Activated CD4-positive, alpha-beta T cell treated with anti-CD3 and anti-CD28 coated beads, Interleukin-2, amount 10 ng/mL, durations not matched to agents 24 days and 14 days (primary cell): Measurements from ENCODE around the gene RNF180. TPM values are rescaled to one million over a fixed set of nuclear protein-coding genes. Genes with fewer than 3 reads are reported as not detected.

Experiments
- DNase-seq: peaks from one replicate; pipeline ENCODE4 v3.0.0; 2022
- H3K27ac Mint-ChIP-seq: one replicate; pipeline ENCODE4 v1.8.0; 2022; ENCODE audit warnings: mild to moderate bottlenecking, mixed read lengths
- H3K27me3 Mint-ChIP-seq: one replicate; pipeline ENCODE4 v1.8.0; 2022; ENCODE audit warnings: mixed read lengths
- H3K36me3 Mint-ChIP-seq: one replicate; pipeline ENCODE4 v1.8.0; 2022; ENCODE audit warnings: low read depth, mild to moderate bottlenecking, mixed read lengths
- H3K4me1 Mint-ChIP-seq: one replicate; pipeline ENCODE4 v1.8.0; 2021; ENCODE audit warnings: mixed read lengths
- H3K4me3 Mint-ChIP-seq: one replicate; pipeline ENCODE4 v1.8.0; 2022; ENCODE audit warnings: mild to moderate bottlenecking, moderate library complexity, mixed read lengths
- H3K9me3 Mint-ChIP-seq: one replicate; pipeline ENCODE4 v1.8.0; 2021; ENCODE audit warnings: mixed read lengths
- intact Hi-C: fragments of 100-400 bp; cut with micrococcal nuclease; formaldehyde crosslinking; loops from one replicate; pipeline ENCODE4 v1.15.1; 2023
- total RNA-seq: library from RNA; stranded (reverse); gene quantifications from 2 replicates; pipeline ENCODE4 v1.2.3, GENCODE V29; 2022

RNF180 gene
- total RNA-seq = not detected in 2 replicates

DNA sequence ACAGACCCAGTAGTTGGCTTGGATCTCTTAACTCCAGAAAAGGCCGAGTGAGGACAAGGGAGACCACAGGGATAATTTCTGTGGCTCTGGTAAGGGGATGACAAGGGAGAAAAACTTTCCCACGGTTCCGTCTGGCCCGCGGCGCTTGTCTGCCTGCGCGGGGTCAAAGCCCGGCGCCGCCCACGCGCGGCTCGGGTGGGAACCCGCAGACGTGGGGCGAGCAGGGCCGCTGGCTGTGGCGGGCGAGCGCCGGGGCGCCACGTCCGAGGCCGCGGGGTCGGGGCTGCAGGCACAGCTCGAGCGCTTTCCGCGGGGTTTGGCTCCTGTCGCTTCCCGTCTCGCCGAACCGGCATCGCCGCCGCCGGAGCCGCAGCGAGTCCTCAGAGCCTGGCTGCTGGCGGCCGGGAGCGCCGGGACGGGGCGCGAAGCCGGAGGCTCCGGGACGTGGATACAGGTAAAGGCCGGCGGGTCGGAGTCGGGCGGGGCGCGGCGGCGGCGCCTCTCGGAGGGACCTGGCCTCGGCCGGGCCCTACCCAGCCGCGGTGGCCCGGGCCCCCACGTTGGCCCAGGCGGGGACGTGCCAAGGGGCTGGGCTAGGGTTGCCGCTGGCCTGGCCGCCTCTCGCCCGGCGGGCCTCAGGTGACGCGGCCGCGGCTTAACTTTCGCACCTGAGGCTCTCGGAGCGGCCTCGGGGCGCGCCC lies at the start of gene RNF180:
RNF180 (plus strand) TSS at position 344 of the 701 bp plus-strand sequence. CDS start 34,965 bp downstream, outside the sequence.
- no peaks in the 10 kb centered on the region for H3K9me3 Mint-ChIP-seq
- H3K4me1 Mint-ChIP-seq = peaks cover 2% of the 10 kb centered on the region
- H3K4me3 Mint-ChIP-seq = peak within 1 kb of the TSS; percentile 53
- intact Hi-C loops = no loop called here
- DNase-seq = no peak
- H3K27me3 Mint-ChIP-seq = peaks cover 36% of the 10 kb centered on the region
- H3K36me3 Mint-ChIP-seq = peaks cover 2% of the 10 kb centered on the region
- H3K27ac Mint-ChIP-seq = no peak within 1 kb of the TSS

DNA sequence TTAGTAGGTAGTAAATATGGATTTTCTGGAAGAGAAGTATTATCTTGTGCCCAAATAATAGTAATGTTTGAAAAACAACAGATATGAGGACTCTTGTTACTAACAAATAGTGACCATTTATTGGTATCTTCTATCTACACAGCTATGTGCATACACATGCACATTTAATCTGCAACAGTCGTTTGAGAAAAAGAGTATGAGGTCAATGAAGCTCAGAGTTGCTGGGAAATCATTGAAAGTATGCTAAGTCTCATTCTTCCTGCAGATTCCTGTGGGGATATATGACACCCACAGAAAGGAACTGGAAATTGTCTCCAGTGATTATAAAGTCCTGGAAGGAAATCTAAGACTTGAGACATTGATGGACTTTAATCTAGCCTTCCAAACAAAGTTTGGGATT lies 40.1 kb upstream of the RNF180 start:
- H3K4me3 Mint-ChIP-seq = no peak overlapping the region

GRCh38 chr5:64126202-64126741 lies 39.4 kb upstream of the RNF180 start:
- Mint-ChIP-seq H3K4me1 (no peaks in the 10 kb centered on the region), H3K27me3 (no peaks in the 10 kb centered on the region), H3K27ac (no peak overlapping the region), H3K9me3 (no peaks in the 10 kb centered on the region), H3K4me3 (no peak overlapping the region), H3K36me3 (no peaks in the 10 kb centered on the region)
- intact Hi-C loops = no loop called here
- DNase-seq = no peak

More for the DNA sequence above, 40.1 kb upstream of the RNF180 start:
- Mint-ChIP-seq H3K27ac (no peak overlapping the region), H3K36me3 (no peaks in the 10 kb centered on the region), H3K9me3 (no peaks in the 10 kb centered on the region), H3K27me3 (no peaks in the 10 kb centered on the region), H3K4me1 (no peaks in the 10 kb centered on the region)
- intact Hi-C loops = no loop called here
- no peak for DNase-seq

DNA sequence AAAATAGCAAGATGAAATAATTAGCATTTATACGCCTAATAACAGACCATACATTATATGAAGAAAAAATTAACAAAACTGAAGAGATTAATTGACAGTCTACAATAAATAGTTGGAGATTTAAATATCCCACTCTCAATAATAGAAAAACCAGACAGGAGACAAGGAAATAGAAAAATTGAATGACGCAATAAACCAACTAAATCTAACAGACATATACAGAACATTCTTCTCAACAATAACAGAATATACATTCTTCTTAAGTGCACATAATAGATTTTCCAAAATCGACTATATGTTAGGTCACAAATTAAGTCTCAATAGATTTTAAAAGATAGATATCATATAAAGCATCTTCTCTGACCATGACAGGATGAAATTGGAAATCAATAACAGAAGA lies 25.6 kb upstream of the RNF180 start:
- no peaks in the 10 kb centered on the region for H3K27me3 Mint-ChIP-seq
- H3K4me1 Mint-ChIP-seq = no peaks in the 10 kb centered on the region
- H3K36me3 Mint-ChIP-seq = no peaks in the 10 kb centered on the region
- H3K4me3 Mint-ChIP-seq = no peak overlapping the region
- H3K9me3 Mint-ChIP-seq = no peaks in the 10 kb centered on the region
- DNase-seq = no peak
- no peak overlapping the region for H3K27ac Mint-ChIP-seq
- intact Hi-C loops = no loop called here

DNA sequence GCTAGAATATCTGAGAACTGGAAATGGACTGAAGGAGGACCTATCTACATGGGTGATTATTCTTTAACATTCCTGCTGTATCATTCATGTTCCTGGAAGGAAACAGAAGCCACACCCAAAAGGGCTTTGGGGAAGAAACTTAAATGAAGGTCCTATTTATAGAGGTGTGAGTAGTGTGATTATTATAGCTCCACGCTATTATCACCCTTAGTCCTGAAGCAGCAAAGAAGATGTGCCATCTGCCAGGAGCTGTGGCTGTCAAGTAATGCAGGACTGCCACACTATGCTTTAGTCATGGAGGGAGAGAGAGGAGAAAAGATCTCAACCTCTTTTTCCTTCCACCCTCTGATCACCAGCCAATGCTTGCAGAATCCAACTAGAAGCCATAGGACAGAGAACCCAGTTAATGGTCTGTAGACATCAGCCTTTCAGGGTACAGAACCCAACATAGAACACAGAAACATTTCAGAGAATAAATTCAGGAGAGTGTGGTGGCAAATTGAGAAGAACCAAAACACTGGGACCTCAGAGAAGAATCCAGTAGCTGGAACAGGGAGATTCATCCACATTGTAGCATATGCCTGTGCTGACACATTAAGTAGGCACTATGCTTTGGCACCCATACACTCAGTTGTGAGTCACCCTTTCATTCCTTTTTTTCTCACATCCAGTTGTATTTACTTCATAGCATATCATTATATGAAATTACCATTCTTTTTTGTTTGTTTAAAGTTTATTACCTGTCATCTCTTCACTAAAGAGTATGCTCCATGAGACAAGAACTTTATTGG lies 21.0 kb upstream of the RNF180 start:
- no peak overlapping the region for H3K27ac Mint-ChIP-seq
- H3K27me3 Mint-ChIP-seq = no peaks in the 10 kb centered on the region
- DNase-seq = no peak
- H3K36me3 Mint-ChIP-seq = no peaks in the 10 kb centered on the region
- no peaks in the 10 kb centered on the region for H3K9me3 Mint-ChIP-seq
- intact Hi-C loops = no loop called here
- no peak overlapping the region for H3K4me3 Mint-ChIP-seq
- H3K4me1 Mint-ChIP-seq = no peaks in the 10 kb centered on the region

DNA sequence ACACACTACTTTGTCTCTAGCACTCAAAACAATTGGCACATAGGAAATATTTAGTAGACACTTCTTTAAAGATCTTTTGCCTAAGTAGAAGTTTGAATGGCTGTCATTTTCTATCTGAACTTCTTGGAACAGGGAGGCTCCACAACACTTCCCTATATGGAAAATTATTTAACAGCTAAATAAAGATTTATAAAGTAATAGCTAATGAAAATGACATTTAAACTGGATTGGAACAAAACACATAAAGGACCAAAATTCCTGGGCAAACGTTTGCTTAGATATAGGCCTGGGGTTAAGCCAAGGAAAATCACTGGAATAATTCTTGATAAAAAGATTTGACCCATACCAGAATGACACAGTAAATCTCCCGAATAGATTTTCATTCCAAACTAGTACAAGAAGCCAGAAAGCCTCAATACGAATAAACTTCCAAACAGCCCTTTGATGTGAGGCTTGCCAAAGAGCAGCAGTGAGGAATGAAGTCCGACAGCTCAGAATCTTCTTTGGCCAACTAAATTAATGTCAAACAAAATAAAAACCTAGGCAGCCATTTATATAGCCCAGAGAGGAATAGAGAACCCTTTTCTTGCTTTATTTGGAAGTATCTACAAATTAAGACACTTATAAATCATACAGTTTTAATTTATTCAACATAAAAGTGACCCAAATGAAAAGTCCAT lies 20.3 kb upstream of the RNF180 start:
- Mint-ChIP-seq H3K4me3 (no peak overlapping the region), H3K36me3 (no peaks in the 10 kb centered on the region), H3K27me3 (no peaks in the 10 kb centered on the region), H3K27ac (no peak overlapping the region), H3K9me3 (no peaks in the 10 kb centered on the region), H3K4me1 (no peaks in the 10 kb centered on the region)
- no peak for DNase-seq
- intact Hi-C loops = no loop called here

GRCh38 chr5:64147379-64147778 lies 18.3 kb upstream of the RNF180 start:
- Mint-ChIP-seq H3K27ac (no peak overlapping the region), H3K27me3 (no peaks in the 10 kb centered on the region), H3K4me3 (no peak overlapping the region), H3K36me3 (no peaks in the 10 kb centered on the region), H3K9me3 (no peaks in the 10 kb centered on the region), H3K4me1 (no peaks in the 10 kb centered on the region)
- no peak for DNase-seq
- intact Hi-C loops = no loop called here

DNA sequence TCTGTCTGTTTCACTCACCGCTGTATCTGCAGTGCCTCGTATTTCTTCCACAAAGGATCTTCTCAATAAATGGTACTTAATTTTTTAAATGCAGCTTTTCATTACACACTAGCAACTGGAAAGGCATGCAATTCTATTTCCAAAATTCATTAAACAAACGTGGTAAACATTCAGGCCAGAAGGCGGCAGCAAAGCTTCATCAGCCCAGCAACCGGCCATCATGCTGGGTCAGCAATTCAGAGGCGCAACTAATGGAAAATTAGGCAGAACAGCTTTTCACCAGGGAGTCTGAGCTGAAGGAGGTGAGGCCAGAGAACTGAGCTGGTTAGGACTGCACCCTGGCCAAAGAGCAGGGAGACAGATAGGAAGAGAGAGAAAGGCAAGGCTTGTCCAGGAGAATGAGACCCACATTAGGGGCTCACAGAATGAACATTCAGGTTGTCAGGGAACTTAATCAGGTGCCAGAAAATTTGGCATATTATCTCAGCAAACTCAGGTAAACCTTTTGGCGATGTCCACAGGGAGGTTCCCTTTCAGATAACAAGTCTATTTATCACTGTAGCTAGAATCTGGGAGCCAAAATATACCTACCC lies 17.7 kb upstream of the RNF180 start:
- H3K9me3 Mint-ChIP-seq = no peaks in the 10 kb centered on the region

GRCh38 chr5:64149268-64149667 lies 16.4 kb upstream of the RNF180 start:
- H3K4me3 Mint-ChIP-seq = no peak overlapping the region
- H3K4me1 Mint-ChIP-seq = no peaks in the 10 kb centered on the region
- intact Hi-C loops = no loop called here
- no peaks in the 10 kb centered on the region for H3K9me3 Mint-ChIP-seq
- H3K27me3 Mint-ChIP-seq = no peaks in the 10 kb centered on the region
- no peak for DNase-seq
- no peak overlapping the region for H3K27ac Mint-ChIP-seq
- H3K36me3 Mint-ChIP-seq = no peaks in the 10 kb centered on the region

More for the DNA sequence above, 17.7 kb upstream of the RNF180 start:
- no peaks in the 10 kb centered on the region for H3K27me3 Mint-ChIP-seq
- H3K27ac Mint-ChIP-seq = no peak overlapping the region
- DNase-seq = no peak
- H3K4me1 Mint-ChIP-seq = no peaks in the 10 kb centered on the region
- no peaks in the 10 kb centered on the region for H3K36me3 Mint-ChIP-seq
- intact Hi-C loops = no loop called here
- no peak overlapping the region for H3K4me3 Mint-ChIP-seq

DNA sequence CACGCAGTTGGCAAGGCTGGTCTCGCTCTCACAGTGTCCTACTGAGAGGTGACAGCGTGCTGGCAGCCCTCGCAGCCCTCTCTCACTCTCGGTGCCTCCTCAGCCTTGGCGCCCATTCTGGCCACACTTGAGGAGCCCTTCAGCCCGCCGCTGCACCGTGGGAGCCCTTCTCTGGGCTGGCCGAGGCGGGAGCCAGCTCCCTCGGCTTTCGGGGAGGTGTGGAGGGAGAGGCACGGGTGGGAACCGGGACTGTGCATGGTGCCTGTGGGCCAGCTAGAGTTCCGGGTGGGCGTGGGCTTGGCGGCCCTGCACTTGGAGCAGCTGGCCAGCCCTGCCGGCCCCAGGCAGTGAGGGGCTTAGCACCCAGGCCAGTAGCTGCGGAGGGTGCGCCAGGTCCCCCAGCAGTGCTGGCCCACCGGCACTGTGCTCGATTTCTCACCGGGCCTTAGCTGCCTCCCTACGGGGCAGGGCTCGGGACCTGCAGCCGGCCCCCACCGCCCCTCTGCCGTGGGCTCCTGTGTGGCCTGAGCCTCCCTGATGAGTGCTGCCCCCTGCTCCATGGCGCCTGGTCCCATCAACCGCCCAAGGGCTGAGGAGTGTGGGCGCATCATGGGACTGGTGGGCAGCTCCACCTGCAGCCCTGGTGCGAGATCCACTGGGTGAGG lies 15.7 kb upstream of the RNF180 start:
- no peak for DNase-seq
- no peaks in the 10 kb centered on the region for H3K36me3 Mint-ChIP-seq
- no peak overlapping the region for H3K27ac Mint-ChIP-seq
- intact Hi-C loops = no loop called here
- no peak overlapping the region for H3K4me3 Mint-ChIP-seq
- H3K27me3 Mint-ChIP-seq = no peaks in the 10 kb centered on the region
- H3K9me3 Mint-ChIP-seq = no peaks in the 10 kb centered on the region
- no peaks in the 10 kb centered on the region for H3K4me1 Mint-ChIP-seq

DNA sequence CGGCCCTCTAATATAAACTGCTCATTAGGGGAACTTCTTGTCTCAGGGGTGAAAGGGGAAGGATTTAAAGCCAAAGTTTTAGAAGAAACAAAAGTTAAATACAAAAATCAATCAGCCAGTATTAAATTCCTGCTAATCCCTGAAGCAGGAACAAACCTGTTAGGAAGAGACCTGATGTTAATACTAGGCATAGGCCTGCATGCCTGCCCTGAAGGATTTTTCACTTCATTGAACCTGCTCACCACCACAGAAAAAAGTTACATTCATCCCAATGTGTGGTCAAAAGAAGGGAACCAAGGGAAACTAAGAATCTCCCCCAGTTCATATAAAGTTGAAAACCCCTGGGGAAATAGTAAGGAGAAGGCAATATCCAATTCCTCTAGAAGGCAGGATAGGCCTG lies 9.4 kb upstream of the RNF180 start:
- Mint-ChIP-seq H3K36me3 (no peaks in the 10 kb centered on the region), H3K27me3 (no peaks in the 10 kb centered on the region)
- intact Hi-C loops = no loop called here

DNA sequence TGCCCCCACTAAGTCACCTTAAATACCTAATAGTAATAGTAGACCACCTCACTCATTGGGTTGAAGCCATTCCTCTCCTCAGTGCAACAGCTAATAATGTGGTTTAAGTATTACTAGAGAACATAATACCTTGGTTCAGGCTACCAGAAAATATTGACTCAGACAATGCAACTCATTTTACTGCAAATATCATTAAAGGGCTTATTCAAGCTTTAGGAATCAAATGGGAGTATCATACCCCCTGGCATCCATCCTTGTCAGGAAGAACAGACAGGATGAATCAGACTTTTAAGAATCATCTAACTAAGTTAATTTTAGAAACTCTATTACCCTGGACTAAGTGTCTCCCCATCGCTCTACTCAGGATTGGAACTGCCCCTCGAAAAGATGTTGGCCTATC lies 6.8 kb upstream of the RNF180 start:
- intact Hi-C loops = no loop called here
- Mint-ChIP-seq H3K9me3 (no peaks in the 10 kb centered on the region), H3K4me3 (no peak overlapping the region), H3K27ac (no peak overlapping the region), H3K4me1 (no peaks in the 10 kb centered on the region), H3K36me3 (no peaks in the 10 kb centered on the region), H3K27me3 (peaks cover 6% of the 10 kb centered on the region)
- DNase-seq = no peak

More for the DNA sequence above, 9.4 kb upstream of the RNF180 start:
- no peak for DNase-seq
- H3K27ac Mint-ChIP-seq = no peak overlapping the region
- H3K4me3 Mint-ChIP-seq = no peak overlapping the region
- no peaks in the 10 kb centered on the region for H3K9me3 Mint-ChIP-seq
- H3K4me1 Mint-ChIP-seq = no peaks in the 10 kb centered on the region

- no peak overlapping the region for H3K4me3 Mint-ChIP-seq
- no peak for DNase-seq
- no peaks in the 10 kb centered on the region for H3K4me1 Mint-ChIP-seq
- no peak overlapping the region for H3K27ac Mint-ChIP-seq
- peaks cover 19% of the 10 kb centered on the region for H3K27me3 Mint-ChIP-seq
- H3K9me3 Mint-ChIP-seq = no peaks in the 10 kb centered on the region
- peaks cover under 1% of the 10 kb centered on the region for H3K36me3 Mint-ChIP-seq
- intact Hi-C loops = no loop called here
Observed at GRCh38 chr5:64160201-64160600, 5.4 kb upstream of the RNF180 start.
